GM12878 (cell line): Measurements from ENCODE around the gene LCP1. TPM values are rescaled to one million over a fixed set of nuclear protein-coding genes. Genes with fewer than 3 reads are reported as not detected.

Source experiments
- ATF7 ChIP-seq: fragments of 450-650 bp; IDR thresholded peaks from 2 replicates; pipeline ENCODE4 v1.6.1; 2016; ENCODE audit warnings: low read depth, mild to moderate bottlenecking
- BACH1 ChIP-seq: fragments of 450-650 bp; IDR thresholded peaks from 2 replicates; pipeline ENCODE4 v1.6.1; 2017; ENCODE audit warnings: mild to moderate bottlenecking, borderline replicate concordance
- BCL11A ChIP-seq: IDR thresholded peaks from 2 replicates; pipeline ENCODE4 v1.6.1; 2011; ENCODE audit warnings: low read depth, low read length
- BRCA1 ChIP-seq: IDR thresholded peaks from 2 replicates; pipeline ENCODE4 v1.6.1; 2011; ENCODE audit warnings: low read depth, low read length, improper control_type of control experiment
- CBFB ChIP-seq: IDR thresholded peaks from 2 replicates; pipeline ENCODE4 v1.6.1; 2016; ENCODE audit warnings: antibody characterized with exemption, low read depth
- CBX3 ChIP-seq: fragments of 200-600 bp; sonication (generic); IDR thresholded peaks from 2 replicates; pipeline ENCODE4 v1.6.1; 2016; ENCODE audit warnings: low read depth, borderline replicate concordance
- CREB1 ChIP-seq: IDR thresholded peaks from 2 replicates; pipeline ENCODE4 v1.6.1; 2012; ENCODE audit warnings: low read depth, mild to moderate bottlenecking, inconsistent platforms
- CREM ChIP-seq: IDR thresholded peaks from 2 replicates; pipeline ENCODE4 v1.6.1; 2014; ENCODE audit warnings: antibody characterized with exemption, low read depth
- DPF2 ChIP-seq: fragments of 450-650 bp; IDR thresholded peaks from 2 replicates; pipeline ENCODE4 v1.6.1; 2017; ENCODE audit warnings: mild to moderate bottlenecking
- E2F4 ChIP-seq: IDR thresholded peaks from 2 replicates; pipeline ENCODE4 v1.6.1; 2012; ENCODE audit warnings: low read depth, low read length, improper control_type of control experiment
- ETV6 ChIP-seq, 2 experiments: fragments of 450-650 bp in 1 of 2; IDR thresholded peaks in 1 of 2; conservative IDR thresholded peaks in 1 of 2; 2 replicates each; pipeline ENCODE4 v1.6.1; 2014; ENCODE audit warnings: antibody characterized with exemption in 1 of 2, borderline replicate concordance in 1 of 2, low read depth in 1 of 2, mild to moderate bottlenecking in 1 of 2, moderate library complexity in 1 of 2
- EZH2 ChIP-seq: IDR thresholded peaks from 2 replicates; pipeline ENCODE4 v1.6.1; 2012; ENCODE audit warnings: low read depth, mild to moderate bottlenecking, control low read depth, inconsistent platforms, low read length, borderline replicate concordance; ENCODE audit not compliant: control insufficient read depth
- GATAD2B ChIP-seq: fragments of 450-650 bp; conservative IDR thresholded peaks from 2 replicates; pipeline ENCODE4 v1.6.1; 2017; ENCODE audit warnings: low read depth, mild to moderate bottlenecking, moderate library complexity
- HCFC1 ChIP-seq: fragments of 150-350 bp; IDR thresholded peaks from 2 replicates; pipeline ENCODE4 v1.6.1; 2014; ENCODE audit warnings: low read length
- HDAC2 ChIP-seq: fragments of 200-600 bp; sonication (generic); IDR thresholded peaks from 2 replicates; pipeline ENCODE4 v1.6.1; 2017
- HDGF ChIP-seq: fragments of 450-650 bp; IDR thresholded peaks from 2 replicates; pipeline ENCODE4 v1.6.1; 2016; ENCODE audit warnings: antibody characterized with exemption
- IRF3 ChIP-seq: fragments of 450-650 bp; IDR thresholded peaks from 2 replicates; pipeline ENCODE4 v1.6.1; 2014; ENCODE audit warnings: mild to moderate bottlenecking
- NFYA ChIP-seq: IDR thresholded peaks from 2 replicates; pipeline ENCODE4 v1.6.1; 2011; ENCODE audit warnings: low read depth, mild to moderate bottlenecking, low read length, improper control_type of control experiment, borderline replicate concordance
- NKRF ChIP-seq: fragments of 450-650 bp; conservative IDR thresholded peaks from 2 replicates; pipeline ENCODE4 v1.6.1; 2017; ENCODE audit warnings: mild to moderate bottlenecking, moderate library complexity
- NR2C1 ChIP-seq: fragments of 450-650 bp; IDR thresholded peaks from 2 replicates; pipeline ENCODE4 v1.6.1; 2017; ENCODE audit warnings: antibody characterized with exemption, mild to moderate bottlenecking, moderate library complexity
- NR2F1 ChIP-seq: fragments of 450-650 bp; conservative IDR thresholded peaks from 2 replicates; pipeline ENCODE4 v1.6.1; 2017; ENCODE audit warnings: mild to moderate bottlenecking
- POU2F2 ChIP-seq: IDR thresholded peaks from 3 replicates; pipeline ENCODE4 v1.6.1; 2011; ENCODE audit warnings: low read depth, mild to moderate bottlenecking, low read length, borderline replicate concordance
- RAD21 ChIP-seq: IDR thresholded peaks from 2 replicates; pipeline ENCODE4 v1.6.1; 2011; ENCODE audit warnings: mild to moderate bottlenecking, low read depth, low read length, moderate library complexity; ENCODE audit not compliant: insufficient read depth
- RB1 ChIP-seq: fragments of 450-650 bp; formaldehyde crosslinking; IDR thresholded peaks from 2 replicates; pipeline ENCODE4 v1.6.1; 2017; ENCODE audit warnings: mild to moderate bottlenecking, borderline replicate concordance
- RUNX3 ChIP-seq: IDR thresholded peaks from 2 replicates; pipeline ENCODE4 v1.6.1; 2012; ENCODE audit warnings: low read length, inconsistent platforms
- SIN3A ChIP-seq: IDR thresholded peaks from 2 replicates; pipeline ENCODE4 v1.6.1; 2012; ENCODE audit warnings: low read depth, low read length, improper control_type of control experiment
- SIX5 ChIP-seq: IDR thresholded peaks from 2 replicates; pipeline ENCODE4 v1.6.1; 2011; ENCODE audit warnings: mild to moderate bottlenecking, low read depth, low read length, moderate library complexity; ENCODE audit not compliant: severe bottlenecking
- SMARCA5 ChIP-seq: fragments of 450-650 bp; IDR thresholded peaks from 2 replicates; pipeline ENCODE4 v1.6.1; 2017; ENCODE audit warnings: mild to moderate bottlenecking
- TBL1XR1 ChIP-seq: IDR thresholded peaks from 2 replicates; pipeline ENCODE4 v1.6.1; 2012; ENCODE audit warnings: low read depth, low read length, improper control_type of control experiment
- YBX1 ChIP-seq: fragments of 450-650 bp; IDR thresholded peaks from 2 replicates; pipeline ENCODE4 v1.6.1; 2016; ENCODE audit warnings: antibody characterized with exemption
- ZBED1 ChIP-seq: IDR thresholded peaks from 2 replicates; pipeline ENCODE4 v1.6.1; 2016; ENCODE audit warnings: borderline replicate concordance
- ZNF622 ChIP-seq: fragments of 450-650 bp; IDR thresholded peaks from 2 replicates; pipeline ENCODE4 v1.6.1; 2017; ENCODE audit warnings: mild to moderate bottlenecking, inconsistent platforms
- polyA plus RNA-seq, 11 experiments: library from polyadenylated mRNA; depleted of rRNA in 4 of 11; unstranded in 6 of 11; stranded (reverse) in 5 of 11; fragments of >200 nt; fragmentation: Nextera tagmentation in 4 of 11; fragmentation: Illumina TruSeq in 1 of 11; extraction: Ambion mirVana in 4 of 11; extraction: Trizol in 1 of 11; gene quantifications; 1 replicate in 1 of 11; 2 replicates in 10 of 11; pipeline versions ENCODE4 v1.2.1 to v1.2.3, GENCODE V29; 2011 to 2016; ENCODE audit warnings: inconsistent platforms in 2 of 11, missing spikeins in 2 of 11, low read depth in 1 of 11
- total RNA-seq, 4 experiments: library from RNA; depleted of rRNA in 3 of 4; stranded (reverse); fragments of >200 nt in 3 of 4; fragmentation: Illumina TruSeq in 1 of 4; extraction: Trizol in 1 of 4; gene quantifications; 2 replicates each; pipeline versions ENCODE4 v1.2.1 to v1.2.3, GENCODE V29; 2013 to 2021

The LCP1 gene
- total and polyA plus RNA-seq, 10 of the 15 experiments (the other 5 are each of a cell fraction or from before 2014, with no cell fraction given): 775 to 2,201 (median 1,556) TPM

- peak in 1 of 2 experiments; percentile 55; a peak in 1 of 4 replicates for TF ChIP-seq ETV6 (conservative IDR thresholded peaks at IDR 0.05 in 1 of 2, IDR thresholded peaks at IDR 0.05 in 1 of 2; ENCODE audit: borderline replicate concordance in 1 of 2, low read depth in 1 of 2)
- TF ChIP-seq ATF7: peak; percentile 84
- no peak for TF ChIP-seq E2F4
- 0 out of 2 replicates have a peak, but pooled peaks have one; percentile 17 for TF ChIP-seq RB1
- TF ChIP-seq RAD21: no peak; the same call in 1 of the 2 replicates
- TF ChIP-seq CREB1: peak; percentile 66
- no peak for TF ChIP-seq IRF3
- TF ChIP-seq BACH1: no peak; the same call in 1 of the 2 replicates
- TF ChIP-seq EZH2: no peak
- peak; percentile 3; the same call in 1 of the 2 replicates for TF ChIP-seq BCL11A
- no peak for TF ChIP-seq NR2C1
- no peak for TF ChIP-seq DPF2
- TF ChIP-seq POU2F2: peak; percentile 96
- no peak for TF ChIP-seq SMARCA5
- no peak for TF ChIP-seq HDAC2
- no peak for TF ChIP-seq HDGF
- TF ChIP-seq CBX3: no peak
- TF ChIP-seq NFYA: no peak
- TF ChIP-seq SIX5: peak; percentile 3
- TF ChIP-seq ZNF622: no peak
- TF ChIP-seq RUNX3: peak; percentile 92
- peak; percentile 96 for TF ChIP-seq CBFB
- TF ChIP-seq YBX1: no peak
- TF ChIP-seq TBL1XR1: 0 out of 2 replicates have a peak, but pooled peaks have one; percentile 13
- TF ChIP-seq ZBED1: no peak
- no peak for TF ChIP-seq HCFC1
- TF ChIP-seq NR2F1: peak; percentile 52; the same call in 1 of the 2 replicates
- TF ChIP-seq CREM: peak; percentile 67
- no peak for TF ChIP-seq BRCA1
- TF ChIP-seq SIN3A: peak; percentile 88
- TF ChIP-seq GATAD2B: no peak; the same call in 1 of the 2 replicates
- TF ChIP-seq NKRF: peak; percentile 76; the same call in 1 of the 2 replicates
Measured at GRCh38 chr13:46181840-46182490, at the start of gene LCP1 (continued).
